Stomach (tissue), 9 donors: ENCODE results near the gene ATXN1. TPM values are rescaled to one million over a fixed set of nuclear protein-coding genes. Genes with fewer than 3 reads are reported as not detected.

Experiments
- DNase-seq, 2 donors: peaks; one replicate each; pipeline versions ENCODE4 v3.0.0 to v3.0.0-alpha.2; 2013 to 2019
- H3K27ac ChIP-seq, 5 donors: fragments of 200-600 bp in 4 of 5; sonication (generic) in 4 of 5; one replicate each; pipeline ENCODE4 v1.5.1; 2013 to 2019; ENCODE audit warnings: mild to moderate bottlenecking in 1 of 5, moderate library complexity in 1 of 5
- H3K27me3 ChIP-seq, 3 donors: fragments of 200-600 bp; sonication (generic); one replicate each; pipeline ENCODE4 v1.5.1; 2017 to 2019; ENCODE audit warnings: mixed run types in 1 of 3
- H3K36me3 ChIP-seq, 4 donors: fragments of 200-600 bp; sonication (generic); 1 replicate in 3 of 4; 2 replicates in 1 of 4; pipeline ENCODE4 v1.5.1; 2016 to 2019
- H3K4me1 ChIP-seq, 4 donors: fragments of 200-600 bp; sonication (generic); one replicate each; pipeline ENCODE4 v1.5.1; 2016 to 2019
- H3K4me3 ChIP-seq, 4 donors: fragments of 200-600 bp; sonication (generic) in 3 of 4; one replicate each; pipeline ENCODE4 v1.5.1; 2016 to 2019; ENCODE audit warnings: mild to moderate bottlenecking in 1 of 4
- H3K9me3 ChIP-seq, 4 donors: fragments of 200-600 bp; sonication (generic); one replicate each; pipeline ENCODE4 v1.5.1; 2016 to 2019
- CTCF ChIP-seq, 7 experiments: fragments of 450-650 bp in 4 of 7; fragments of 200-600 bp in 3 of 7; sonication (generic) in 3 of 7; IDR thresholded peaks; one replicate each; pipeline ENCODE4 v1.5.1; 2016 to 2019; ENCODE audit warnings: antibody characterized with exemption in 7 of 7, control low read depth in 2 of 7, mild to moderate bottlenecking in 1 of 7
- EP300 ChIP-seq: sonication (generic); formaldehyde crosslinking; IDR thresholded peaks from one replicate; pipeline ENCODE4 v1.6.1; 2017; ENCODE audit warnings: antibody characterized with exemption
- POLR2A ChIP-seq, 4 donors: fragments of 450-650 bp; IDR thresholded peaks; one replicate each; pipeline ENCODE4 v1.6.1; 2016; ENCODE audit warnings: antibody characterized with exemption in 4 of 4, control low read depth in 2 of 4, mild to moderate bottlenecking in 1 of 4, moderate library complexity in 1 of 4
- POLR2AphosphoS5 ChIP-seq, 3 donors: sonication (generic); formaldehyde crosslinking; IDR thresholded peaks; one replicate each; pipeline ENCODE4 v1.6.1; 2016; ENCODE audit warnings: antibody characterized with exemption in 3 of 3
- WGBS, 5 donors: extraction: QIAGEN DNeasy Blood & Tissue Kit in 3 of 5; methylation state at CpG; one replicate each; pipeline versions ENCODE4 v1.1.5 to v1.1.7; 2013 to 2018; 5-methylcytosine and 5-hydroxymethylcytosine counted together
- intact Hi-C: fragments of 100-400 bp; cut with DNase I; formaldehyde crosslinking; loops from one replicate; pipeline ENCODE4 v1.15.1; 2023; ENCODE audit warnings: low total_unique reads
- polyA plus RNA-seq, 3 donors: library from polyadenylated mRNA; stranded (reverse); fragments of 200-250 nt; gene quantifications; one replicate each; pipeline ENCODE4 v1.2.3, GENCODE V29; 2013
- total RNA-seq, 5 donors: library from RNA; depleted of rRNA; stranded (reverse); fragments of >200 nt; gene quantifications; one replicate each; pipeline versions ENCODE4 v1.1.0 to v1.2.3, GENCODE V29; 2014 to 2016
- donor health status: healthy with polysubstance abuse.
- donor health status: Bipolar disorder and iron deficiency.
- donor health status: healthy.

The ATXN1 gene
- total and polyA plus RNA-seq, 8 donors: 5.2 to 106 (median 39.0) TPM

- Histone ChIP-seq H3K9me3 (no peaks in the 10 kb centered on the region), H3K27ac (peak overlapping the region in 4 of 5 donors; percentile 21 to 71 (median 34)), H3K4me1 (peaks cover 0 to 29% (median 15%) of the 10 kb centered on the region in 4 donors), H3K36me3 (no peaks in the 10 kb centered on the region), H3K27me3 (no peaks in the 10 kb centered on the region), H3K4me3 (peak overlapping the region in 3 of 4 donors; percentile 28 to 32 (median 32))
- no peak for TF ChIP-seq EP300
- TF ChIP-seq POLR2AphosphoS5 (IDR thresholded peaks at IDR 0.05): no peak
- TF ChIP-seq POLR2A (IDR thresholded peaks at IDR 0.05): no peak
- no peak for TF ChIP-seq CTCF (IDR thresholded peaks at IDR 0.05)
- peak in 1 of 2 donors; percentile 92 for DNase-seq
- 53 to 67% (median 62%) methylated on average over 24 of the region's 24 CpGs for WGBS, 5 donors
- intact Hi-C loops: no loop called here
Measured at GRCh38 chr6:16803294-16804200, 42.3 kb upstream of the ATXN1 start.

GRCh38 chr6:16802071-16802470 is 40.8 kb upstream of the ATXN1 start:
- TF ChIP-seq POLR2AphosphoS5 (IDR thresholded peaks at IDR 0.05): no peak
- no peak for TF ChIP-seq CTCF (IDR thresholded peaks at IDR 0.05)
- no peak for TF ChIP-seq POLR2A (IDR thresholded peaks at IDR 0.05)
- no peak for TF ChIP-seq EP300
- intact Hi-C loops: no loop called here
- H3K27ac ChIP-seq: peak overlapping the region in 1 of 5 donors; percentile 71

GRCh38 chr6:16800942-16801341 is 39.7 kb upstream of the ATXN1 start:
- Histone ChIP-seq H3K27ac (no peak overlapping the region), H3K4me1 (peaks cover 0 to 28% (median 15%) of the 10 kb centered on the region in 4 donors), H3K36me3 (no peaks in the 10 kb centered on the region), H3K9me3 (no peaks in the 10 kb centered on the region), H3K4me3 (no peak overlapping the region), H3K27me3 (no peaks in the 10 kb centered on the region)
- intact Hi-C loops: no loop called here
- 74 to 81% (median 78%) methylated on average over 2 of the region's 2 CpGs for WGBS, 5 donors
- TF ChIP-seq POLR2AphosphoS5 (IDR thresholded peaks at IDR 0.05) (no peak), EP300 (no peak), POLR2A (IDR thresholded peaks at IDR 0.05) (no peak)
- DNase-seq: no peak

More at GRCh38 chr6:16802071-16802470, 40.8 kb upstream of the ATXN1 start:
- DNase-seq: no peak
- H3K4me3 ChIP-seq: no peak overlapping the region
- H3K27me3 ChIP-seq: no peaks in the 10 kb centered on the region
- WGBS, 5 donors: 56 to 80% (median 69%) methylated on average over 2 of the region's 2 CpGs
- H3K9me3 ChIP-seq: no peaks in the 10 kb centered on the region
- H3K4me1 ChIP-seq: peaks cover 0 to 29% (median 15%) of the 10 kb centered on the region in 4 donors
- H3K36me3 ChIP-seq: no peaks in the 10 kb centered on the region

GRCh38 chr6:16800341-16800740 is 39.1 kb upstream of the ATXN1 start:
- Histone ChIP-seq H3K27ac (no peak overlapping the region), H3K4me3 (no peak overlapping the region), H3K36me3 (no peaks in the 10 kb centered on the region), H3K27me3 (no peaks in the 10 kb centered on the region), H3K9me3 (no peaks in the 10 kb centered on the region), H3K4me1 (peaks cover 0 to 22% (median 12%) of the 10 kb centered on the region in 4 donors)
- 59 to 70% (median 66%) methylated on average over 3 of the region's 3 CpGs for WGBS, 5 donors
- no peak for DNase-seq
- intact Hi-C loops: no loop called here
- TF ChIP-seq EP300 (no peak), CTCF (IDR thresholded peaks at IDR 0.05) (no peak), POLR2A (IDR thresholded peaks at IDR 0.05) (no peak), POLR2AphosphoS5 (IDR thresholded peaks at IDR 0.05) (no peak)
